Omental fat pad (tissue), 4 donors: ENCODE data around the gene SIRPB2. TPM values are rescaled to one million over a fixed set of nuclear protein-coding genes. Genes with fewer than 3 reads are reported as not detected.

Source experiments
- ATAC-seq: fragments of 150-250 bp; one replicate; pipeline ENCODE4 v1.9.1; 2016; ENCODE audit warnings: mild to moderate bottlenecking, moderate library complexity; ENCODE audit not compliant: low FRiP score
- DNase-seq: peaks from one replicate; pipeline ENCODE4 v3.0.0-alpha.2; 2019; ENCODE audit warnings: low spot score
- CTCF ChIP-seq, 3 donors: fragments of 450-650 bp; IDR thresholded peaks; one replicate each; pipeline ENCODE4 v1.5.1; 2016 to 2017; ENCODE audit warnings: antibody characterized with exemption in 3 of 3, mild to moderate bottlenecking in 3 of 3, moderate library complexity in 2 of 3
- total RNA-seq, 4 donors: library from RNA; depleted of rRNA; stranded (reverse); fragments of >200 nt; gene quantifications; one replicate each; pipeline ENCODE4 v1.1.0, GENCODE V29; 2016

Gene SIRPB2
- total RNA-seq, 4 donors from 2014 or later: 13.6 to 35.0 (median 25.7) TPM

- TF ChIP-seq CTCF (IDR thresholded peaks at IDR 0.05): no peak
- ATAC-seq (no peak), DNase-seq (no peak)
These were observed 55.9 kb downstream of the SIRPB2 start for GRCh38 chr20:1435337-1435699.

GRCh38 chr20:1434571-1435336 lies 56.5 kb downstream of the SIRPB2 start:
- TF ChIP-seq CTCF (IDR thresholded peaks at IDR 0.05): no peak
- no peak for DNase-seq

GRCh38 chr20:1431158-1431557 lies 60.1 kb downstream of the SIRPB2 start:
- ATAC-seq (no peak), DNase-seq (no peak)
- TF ChIP-seq CTCF (IDR thresholded peaks at IDR 0.05): no peak

More at GRCh38 chr20:1434571-1435336, 56.5 kb downstream of the SIRPB2 start:
- no peak for ATAC-seq

GRCh38 chr20:1430004-1430451 lies 61.2 kb downstream of the SIRPB2 start:
- ATAC-seq (peak; percentile 19), DNase-seq (no peak)
- TF ChIP-seq CTCF (IDR thresholded peaks at IDR 0.05): no peak

GRCh38 chr20:1429143-1429728 lies 62.0 kb downstream of the SIRPB2 start:
- DNase-seq (no peak), ATAC-seq (no peak)
- no peak for TF ChIP-seq CTCF (IDR thresholded peaks at IDR 0.05)

GRCh38 chr20:1427457-1428054 lies 63.7 kb downstream of the SIRPB2 start:
- ATAC-seq (no peak), DNase-seq (no peak)
- no peak for TF ChIP-seq CTCF (IDR thresholded peaks at IDR 0.05)
